Stimulated activated CD8-positive, alpha-beta memory T cell treated with anti-CD3 and anti-CD28 coated beads, Interleukin-15, amount 100 ng/mL, for 48 hours (primary cell): ENCODE data around the gene CORO6.
"Not testable (repeated sequence)": the region's sequence is repeated elsewhere in the genome, so short reads cannot be mapped to it uniquely, and the experiment has no call there.

Experiments
- DNase-seq, 2 donors: peaks; one replicate each; pipeline ENCODE4 v3.0.0-alpha.2; 2020; ENCODE audit warnings: low read depth in 2 of 2

The CORO6 gene

GRCh38 chr17:29622337-29623282, at the start of gene CORO6:
Gene CORO6, minus strand, starts transcription at chr17:29622912. Its CDS starts 1,491 bp downstream, at chr17:29621421.
- DNase-seq, result peak; percentile 46 to 54

GRCh38 chr17:29671661-29672060, 48.9 kb upstream of the CORO6 start:
- no peak for DNase-seq

- DNase-seq, result no peak
Measured at GRCh38 chr17:29669266-29669665, 46.6 kb upstream of the CORO6 start.

- DNase-seq, result no peak
Measured at GRCh38 chr17:29667969-29668368, 45.3 kb upstream of the CORO6 start.

- DNase-seq, result no peak
Measured at GRCh38 chr17:29665481-29665810, 42.7 kb upstream of the CORO6 start.

- DNase-seq, result no peak
Measured at GRCh38 chr17:29664743-29665480, 42.2 kb upstream of the CORO6 start.

GRCh38 chr17:29663155-29663554, 40.4 kb upstream of the CORO6 start:
- no peak for DNase-seq

- DNase-seq, result no peak
Measured at GRCh38 chr17:29661213-29661612, 38.5 kb upstream of the CORO6 start.

GRCh38 chr17:29659155-29659554, 36.4 kb upstream of the CORO6 start:
- no peak for DNase-seq

- no peak for DNase-seq
Measured at GRCh38 chr17:29655323-29655722, 32.6 kb upstream of the CORO6 start.

GRCh38 chr17:29653995-29654714, 31.4 kb upstream of the CORO6 start:
- DNase-seq, result no peak

GRCh38 chr17:29652976-29653375, 30.3 kb upstream of the CORO6 start:
- DNase-seq, result no peak

GRCh38 chr17:29651913-29652312, 29.2 kb upstream of the CORO6 start:
- not testable (repeated sequence) for DNase-seq

- DNase-seq, result no peak
Measured at GRCh38 chr17:29650396-29650795, 27.7 kb upstream of the CORO6 start.

GRCh38 chr17:29649359-29649758, 26.6 kb upstream of the CORO6 start:
- no peak for DNase-seq

- no peak for DNase-seq
Measured at GRCh38 chr17:29648005-29648404, 25.3 kb upstream of the CORO6 start.

GRCh38 chr17:29645515-29646051, 22.9 kb upstream of the CORO6 start:
- no peak for DNase-seq

GRCh38 chr17:29643817-29644160, 21.1 kb upstream of the CORO6 start:
- no peak for DNase-seq

GRCh38 chr17:29642171-29642611, 19.5 kb upstream of the CORO6 start:
- DNase-seq, result no peak

- DNase-seq, result no peak
Measured at GRCh38 chr17:29640981-29641642, 18.4 kb upstream of the CORO6 start.

GRCh38 chr17:29640413-29640812, 17.7 kb upstream of the CORO6 start:
- DNase-seq, result no peak

- no peak for DNase-seq
Measured at GRCh38 chr17:29633886-29634285, 11.2 kb upstream of the CORO6 start.
